Astrocyte (in vitro differentiated cells and primary cell): ENCODE measurements around the gene LIME1. TPM values are rescaled to one million over a fixed set of nuclear protein-coding genes. Genes with fewer than 3 reads are reported as not detected.

Experiments used
- DNase-seq: peaks from one replicate; pipeline ENCODE4 v3.0.0-alpha.2; 2010; ENCODE audit warnings: low read depth
- FAIRE-seq: peaks from 2 replicates; lab custom pipeline; 2011; peaks lifted over from hg19 to GRCh38; lab: Jason Lieb, UNC
- H2AFZ ChIP-seq: 2 replicates; pipeline ENCODE4 v1.6.0; 2012; ENCODE audit warnings: low read depth, low read length, inconsistent platforms
- H3K27ac ChIP-seq: 2 replicates; pipeline ENCODE4 v1.5.1; 2011; ENCODE audit warnings: low read depth, low read length, inconsistent platforms
- H3K27me3 ChIP-seq: 2 replicates; pipeline ENCODE4 v1.6.0; 2011; ENCODE audit warnings: low read length, inconsistent platforms; ENCODE audit not compliant: insufficient read depth
- H3K36me3 ChIP-seq: 2 replicates; pipeline ENCODE4 v1.5.1; 2011; ENCODE audit warnings: low read length, inconsistent platforms; ENCODE audit not compliant: insufficient read depth
- H3K4me1 ChIP-seq: 2 replicates; pipeline ENCODE4 v1.5.1; 2011; ENCODE audit warnings: low read length, inconsistent platforms; ENCODE audit not compliant: insufficient read depth
- H3K4me2 ChIP-seq: 2 replicates; pipeline ENCODE4 v1.6.0; 2012; ENCODE audit warnings: low read length, inconsistent platforms
- H3K4me3 ChIP-seq: 2 replicates; pipeline ENCODE4 v1.5.1; 2011; ENCODE audit warnings: low read depth, mild to moderate bottlenecking, low read length, inconsistent platforms; ENCODE audit not compliant: insufficient read depth
- H3K79me2 ChIP-seq: 2 replicates; pipeline ENCODE4 v1.6.0; 2012; ENCODE audit warnings: mild to moderate bottlenecking, low read length, inconsistent platforms; ENCODE audit not compliant: insufficient read depth
- H3K9ac ChIP-seq: 2 replicates; pipeline ENCODE4 v1.6.0; 2012; ENCODE audit warnings: mild to moderate bottlenecking, low read length, inconsistent platforms
- H3K9me3 ChIP-seq: 2 replicates; pipeline ENCODE4 v1.5.1; 2012; ENCODE audit warnings: low read depth, mild to moderate bottlenecking, low read length, inconsistent platforms; ENCODE audit not compliant: insufficient read depth
- H4K20me1 ChIP-seq: 2 replicates; pipeline ENCODE4 v1.6.0; 2012; ENCODE audit warnings: low read length, inconsistent platforms; ENCODE audit not compliant: insufficient read depth
- H3K27ac Mint-ChIP-seq: one replicate; pipeline ENCODE4 v1.8.0; 2021; ENCODE audit warnings: mild to moderate bottlenecking, mixed read lengths; ENCODE audit not compliant: unreplicated experiment
- H3K27me3 Mint-ChIP-seq: one replicate; pipeline ENCODE4 v1.8.0; 2021; ENCODE audit warnings: low read depth, mixed read lengths; ENCODE audit not compliant: unreplicated experiment
- H3K36me3 Mint-ChIP-seq: one replicate; pipeline ENCODE4 v1.8.0; 2021; ENCODE audit warnings: low read depth, mixed read lengths; ENCODE audit not compliant: unreplicated experiment
- H3K4me1 Mint-ChIP-seq: one replicate; pipeline ENCODE4 v1.8.0; 2021; ENCODE audit warnings: low read depth, mixed read lengths; ENCODE audit not compliant: unreplicated experiment
- H3K4me3 Mint-ChIP-seq: one replicate; pipeline ENCODE4 v1.8.0; 2021; ENCODE audit warnings: mild to moderate bottlenecking, moderate library complexity, mixed read lengths; ENCODE audit not compliant: unreplicated experiment
- H3K9me3 Mint-ChIP-seq: one replicate; pipeline ENCODE4 v1.8.0; 2021; ENCODE audit warnings: mild to moderate bottlenecking, mixed read lengths; ENCODE audit not compliant: unreplicated experiment
- EZH2 ChIP-seq: IDR thresholded peaks from 2 replicates; pipeline ENCODE4 v1.6.1; 2012; ENCODE audit warnings: mild to moderate bottlenecking, low read length, inconsistent platforms; ENCODE audit not compliant: insufficient read depth
- total RNA-seq: library from RNA; stranded (reverse); gene quantifications from 2 replicates; pipeline ENCODE4 v1.2.1, GENCODE V29; 2021
- TF ChIP-seq, protein P1 (sequence below): IDR thresholded peaks from 2 replicates; pipeline ENCODE4 v1.5.1; 2011; ENCODE audit warnings: low read depth, mild to moderate bottlenecking, inconsistent platforms, low read length, moderate library complexity; ENCODE audit not compliant: insufficient read depth

LIME1 gene
- total RNA-seq, 1 donor from 2014 or later: 7.6 TPM

DNA sequence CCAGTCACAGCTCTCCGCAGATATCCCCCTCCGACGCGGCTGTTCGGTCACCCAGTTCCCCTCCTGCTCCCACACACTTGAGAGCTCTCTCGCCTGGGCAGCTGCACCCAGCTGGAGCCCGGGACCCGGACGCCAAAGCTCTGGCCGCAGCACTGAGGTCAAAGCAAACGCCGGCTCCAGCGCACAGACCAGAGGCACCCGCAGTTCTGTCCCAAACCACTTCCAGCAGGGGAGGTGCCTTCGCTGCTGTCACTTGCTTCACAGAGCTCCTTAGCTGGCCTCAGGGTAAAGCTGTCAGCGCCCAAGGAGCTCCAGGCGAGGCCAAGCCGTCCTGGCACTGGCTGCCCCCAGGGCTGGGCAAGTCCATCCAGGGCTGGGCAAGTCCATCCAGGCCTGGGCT lies 31.0 kb downstream of the LIME1 start:
- H3K36me3 ChIP-seq: no peaks in the 10 kb centered on the region
- H3K4me1 ChIP-seq: no peaks in the 10 kb centered on the region
- H2AFZ ChIP-seq: no peak overlapping the region
- no peak overlapping the region for H3K27ac Mint-ChIP-seq
- H4K20me1 ChIP-seq: no peaks in the 10 kb centered on the region
- no peaks in the 10 kb centered on the region for H3K79me2 ChIP-seq
- no peak overlapping the region for H3K9ac ChIP-seq
- no peaks in the 10 kb centered on the region for H3K4me1 Mint-ChIP-seq
- H3K36me3 Mint-ChIP-seq: peaks cover 14% of the 10 kb centered on the region
- DNase-seq: no peak
- TF ChIP-seq, protein P1, sequence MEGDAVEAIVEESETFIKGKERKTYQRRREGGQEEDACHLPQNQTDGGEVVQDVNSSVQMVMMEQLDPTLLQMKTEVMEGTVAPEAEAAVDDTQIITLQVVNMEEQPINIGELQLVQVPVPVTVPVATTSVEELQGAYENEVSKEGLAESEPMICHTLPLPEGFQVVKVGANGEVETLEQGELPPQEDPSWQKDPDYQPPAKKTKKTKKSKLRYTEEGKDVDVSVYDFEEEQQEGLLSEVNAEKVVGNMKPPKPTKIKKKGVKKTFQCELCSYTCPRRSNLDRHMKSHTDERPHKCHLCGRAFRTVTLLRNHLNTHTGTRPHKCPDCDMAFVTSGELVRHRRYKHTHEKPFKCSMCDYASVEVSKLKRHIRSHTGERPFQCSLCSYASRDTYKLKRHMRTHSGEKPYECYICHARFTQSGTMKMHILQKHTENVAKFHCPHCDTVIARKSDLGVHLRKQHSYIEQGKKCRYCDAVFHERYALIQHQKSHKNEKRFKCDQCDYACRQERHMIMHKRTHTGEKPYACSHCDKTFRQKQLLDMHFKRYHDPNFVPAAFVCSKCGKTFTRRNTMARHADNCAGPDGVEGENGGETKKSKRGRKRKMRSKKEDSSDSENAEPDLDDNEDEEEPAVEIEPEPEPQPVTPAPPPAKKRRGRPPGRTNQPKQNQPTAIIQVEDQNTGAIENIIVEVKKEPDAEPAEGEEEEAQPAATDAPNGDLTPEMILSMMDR: no peak
- TF ChIP-seq EZH2: no peak
- H3K9me3 Mint-ChIP-seq: no peaks in the 10 kb centered on the region
- no peak overlapping the region for H3K4me2 ChIP-seq
- FAIRE-seq: no peak
- H3K4me3 ChIP-seq: no peak overlapping the region
- no peak overlapping the region for H3K4me3 Mint-ChIP-seq
- no peaks in the 10 kb centered on the region for H3K9me3 ChIP-seq
- H3K27me3 ChIP-seq: no peaks in the 10 kb centered on the region
- H3K27me3 Mint-ChIP-seq: no peaks in the 10 kb centered on the region
- no peak overlapping the region for H3K27ac ChIP-seq

DNA sequence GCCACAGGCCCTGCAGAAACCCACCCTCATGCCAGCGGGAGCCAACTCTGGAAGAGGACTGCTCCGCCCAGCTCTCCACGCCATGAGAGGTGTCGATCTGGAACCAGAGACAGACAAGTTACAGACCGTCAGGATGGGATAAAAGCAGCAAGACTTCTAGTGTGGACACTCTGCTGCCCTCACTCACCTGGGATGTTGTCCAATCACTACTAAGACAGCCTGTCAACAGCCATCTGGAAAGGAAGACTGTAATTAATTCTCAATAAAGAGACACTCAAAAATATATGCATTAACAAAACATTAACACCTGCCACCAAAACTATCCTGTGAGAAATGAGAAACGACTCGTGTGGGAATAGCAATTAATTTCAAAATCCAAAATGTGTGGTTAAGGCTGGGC lies 31.4 kb downstream of the LIME1 start:
- FAIRE-seq: no peak
- TF ChIP-seq, protein P1: no peak
- no peak for TF ChIP-seq EZH2

DNA sequence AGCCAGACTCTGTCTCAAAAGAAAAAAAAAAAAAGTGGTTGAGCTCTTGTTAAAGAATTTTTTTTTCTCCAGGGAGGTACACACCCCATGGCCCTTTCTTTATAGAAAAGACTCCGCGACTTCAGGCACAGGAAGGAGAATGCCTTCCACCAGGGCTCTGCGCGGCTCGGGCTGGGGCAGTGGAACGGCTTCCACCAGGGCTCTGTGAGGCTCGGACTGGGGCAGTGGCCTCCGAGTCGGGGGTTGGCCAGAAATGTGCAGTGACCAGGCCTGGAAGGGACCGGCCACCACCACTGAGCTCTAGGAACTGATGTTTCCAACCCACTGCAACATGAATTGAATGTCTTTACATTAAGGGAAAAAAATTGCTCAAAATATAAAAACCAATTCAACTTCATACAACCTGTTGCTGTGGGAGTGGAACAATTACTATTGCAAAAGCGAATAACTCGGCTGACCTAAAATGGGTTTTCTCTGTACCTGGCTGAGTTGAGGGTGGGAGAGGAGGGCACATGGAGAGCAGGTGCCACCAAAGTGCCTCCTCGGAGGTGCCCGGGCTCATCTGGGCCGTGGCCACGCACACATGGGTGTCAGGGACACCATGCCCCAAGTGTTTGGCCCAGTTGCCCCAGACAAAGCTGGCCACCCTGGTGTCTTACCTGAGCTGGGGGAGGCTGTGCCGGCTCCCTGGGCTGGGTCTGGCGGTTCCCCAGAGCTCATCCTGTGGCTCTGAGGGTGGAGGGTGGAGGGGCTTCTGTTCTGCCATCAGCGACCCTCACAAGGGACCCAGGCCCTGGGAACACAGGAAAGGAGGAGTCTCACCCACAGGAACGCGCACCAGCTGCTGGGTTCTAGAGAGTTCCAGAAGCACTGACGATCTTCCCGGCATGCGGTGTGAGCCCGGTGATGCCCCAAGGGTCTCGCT lies 32.4 kb downstream of the LIME1 start:
- H3K4me3 Mint-ChIP-seq: no peak overlapping the region
- Histone ChIP-seq H3K36me3 (no peaks in the 10 kb centered on the region), H3K27me3 (no peaks in the 10 kb centered on the region), H3K79me2 (no peaks in the 10 kb centered on the region), H3K9me3 (no peaks in the 10 kb centered on the region), H3K9ac (no peak overlapping the region), H2AFZ (no peak overlapping the region), H3K4me2 (no peak overlapping the region), H3K4me3 (no peak overlapping the region), H3K27ac (no peak overlapping the region), H4K20me1 (no peaks in the 10 kb centered on the region), H3K4me1 (no peaks in the 10 kb centered on the region)
- H3K9me3 Mint-ChIP-seq: no peaks in the 10 kb centered on the region
- H3K36me3 Mint-ChIP-seq: peaks cover 10% of the 10 kb centered on the region
- H3K27me3 Mint-ChIP-seq: no peaks in the 10 kb centered on the region
- H3K27ac Mint-ChIP-seq: no peak overlapping the region
- TF ChIP-seq, protein P1: no peak
- no peak for TF ChIP-seq EZH2
- no peak for FAIRE-seq
- DNase-seq: no peak
- peaks cover 5% of the 10 kb centered on the region for H3K4me1 Mint-ChIP-seq

More for the DNA sequence above, 31.4 kb downstream of the LIME1 start:
- no peaks in the 10 kb centered on the region for H3K27me3 ChIP-seq
- H3K4me3 ChIP-seq: no peak overlapping the region
- no peaks in the 10 kb centered on the region for H3K27me3 Mint-ChIP-seq
- H3K27ac Mint-ChIP-seq: no peak overlapping the region
- H4K20me1 ChIP-seq: no peaks in the 10 kb centered on the region
- no peak overlapping the region for H3K9ac ChIP-seq
- no peaks in the 10 kb centered on the region for H3K9me3 Mint-ChIP-seq
- no peak overlapping the region for H3K4me3 Mint-ChIP-seq
- H3K4me1 ChIP-seq: no peaks in the 10 kb centered on the region
- no peak overlapping the region for H3K4me2 ChIP-seq
- H3K27ac ChIP-seq: no peak overlapping the region
- no peak for DNase-seq
- H3K36me3 Mint-ChIP-seq: peaks cover 12% of the 10 kb centered on the region
- H3K79me2 ChIP-seq: no peaks in the 10 kb centered on the region
- H3K36me3 ChIP-seq: no peaks in the 10 kb centered on the region
- no peak overlapping the region for H2AFZ ChIP-seq
- H3K9me3 ChIP-seq: no peaks in the 10 kb centered on the region
- H3K4me1 Mint-ChIP-seq: peaks cover under 1% of the 10 kb centered on the region
